ENCODE results near the gene VEGFB.

VEGFB gene

GRCh38 chr11:64247729-64248531 lies 13.5 kb downstream of the VEGFB start:
- no peak for DNase-seq

GRCh38 chr11:64248578-64248977 lies 14.2 kb downstream of the VEGFB start:
- no peak for DNase-seq

GRCh38 chr11:64249038-64249437 lies 14.7 kb downstream of the VEGFB start:
- DNase-seq: no peak

GRCh38 chr11:64249563-64250414 lies 15.4 kb downstream of the VEGFB start:
- DNase-seq: no peak

- DNase-seq: no peak
Measured at GRCh38 chr11:64250415-64251015, 16.1 kb downstream of the VEGFB start.

GRCh38 chr11:64251016-64251752 lies 16.8 kb downstream of the VEGFB start, which contains the start of gene PLCB3:
Gene PLCB3 (plus strand): TSS chr11:64251530. CDS start chr11:64251650, 120 bp downstream.
- peak in 1 of 2 donors; percentile 53 for DNase-seq

GRCh38 chr11:64251753-64252002 lies 17.3 kb downstream of the VEGFB start:
- DNase-seq: no peak

GRCh38 chr11:64252003-64252872 lies 17.9 kb downstream of the VEGFB start:
- DNase-seq: no peak

GRCh38 chr11:64253043-64253442 lies 18.7 kb downstream of the VEGFB start:
- no peak for DNase-seq

- no peak for DNase-seq
Measured at GRCh38 chr11:64253481-64253880, 19.1 kb downstream of the VEGFB start.

GRCh38 chr11:64254326-64254725 lies 19.9 kb downstream of the VEGFB start:
- DNase-seq: no peak

GRCh38 chr11:64255135-64256128 lies 21.0 kb downstream of the VEGFB start:
- no peak for DNase-seq

GRCh38 chr11:64256300-64256699 lies 21.9 kb downstream of the VEGFB start:
- no peak for DNase-seq

- no peak for DNase-seq
Measured at GRCh38 chr11:64258356-64258755, 24.0 kb downstream of the VEGFB start.

GRCh38 chr11:64258946-64259532 lies 24.7 kb downstream of the VEGFB start:
- no peak for DNase-seq

GRCh38 chr11:64259533-64260067 lies 25.2 kb downstream of the VEGFB start:
- no peak for DNase-seq

- DNase-seq: no peak
Measured at GRCh38 chr11:64260147-64260708, 25.8 kb downstream of the VEGFB start.

GRCh38 chr11:64261556-64262080 lies 27.2 kb downstream of the VEGFB start:
- DNase-seq: no peak

GRCh38 chr11:64262271-64263002 lies 28.1 kb downstream of the VEGFB start:
- DNase-seq: no peak
